ENCODE measurements around the gene EXOC6B.

EXOC6B gene

GRCh38 chr2:72413716-72414115 lies 412.1 kb downstream of the EXOC6B start:
- no peak overlapping the region for H3K27ac Mint-ChIP-seq
- no peak overlapping the region for H3K4me3 Mint-ChIP-seq
- H3K9me3 Mint-ChIP-seq: peaks cover 20% of the 10 kb centered on the region
- no peaks in the 10 kb centered on the region for H3K27me3 Mint-ChIP-seq
- H3K4me1 Mint-ChIP-seq: no peaks in the 10 kb centered on the region
- ATAC-seq: no peak
- no peaks in the 10 kb centered on the region for H3K36me3 Mint-ChIP-seq (ENCODE audit: low read depth)
- DNase-seq: no peak

DNA sequence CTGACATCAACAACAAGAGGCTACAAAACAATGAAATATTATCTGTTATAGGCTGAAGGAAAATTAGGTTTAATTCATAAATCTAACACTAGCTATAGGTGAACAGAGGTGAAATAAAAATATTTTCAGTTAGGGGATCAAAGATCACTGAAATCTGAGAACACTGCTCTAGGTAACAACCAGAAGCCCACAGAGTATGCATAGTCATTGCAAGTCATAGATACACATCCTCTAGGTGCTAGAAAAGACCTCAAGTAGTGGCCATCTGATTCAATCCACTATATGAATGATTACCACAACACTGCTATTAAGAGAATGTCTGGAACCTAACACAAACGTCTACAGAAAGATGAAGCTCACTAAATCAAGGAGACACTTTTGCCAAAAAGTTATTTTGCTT lies 413.6 kb downstream of the EXOC6B start:
- Mint-ChIP-seq H3K4me1 (no peaks in the 10 kb centered on the region), H3K4me3 (no peak overlapping the region), H3K27me3 (no peaks in the 10 kb centered on the region), H3K27ac (no peak overlapping the region), H3K36me3 (ENCODE audit: low read depth) (peaks cover 1% of the 10 kb centered on the region), H3K9me3 (peaks cover 21% of the 10 kb centered on the region)
- no peak for ATAC-seq
- no peak for DNase-seq

GRCh38 chr2:72399879-72400278 lies 426.0 kb downstream of the EXOC6B start:
- no peak for ATAC-seq
- H3K36me3 Mint-ChIP-seq (ENCODE audit: low read depth): peaks cover 14% of the 10 kb centered on the region
- H3K27ac Mint-ChIP-seq: no peak overlapping the region
- peaks cover 17% of the 10 kb centered on the region for H3K9me3 Mint-ChIP-seq
- DNase-seq: no peak
- no peaks in the 10 kb centered on the region for H3K4me1 Mint-ChIP-seq
- H3K4me3 Mint-ChIP-seq: no peak overlapping the region
- no peaks in the 10 kb centered on the region for H3K27me3 Mint-ChIP-seq

DNA sequence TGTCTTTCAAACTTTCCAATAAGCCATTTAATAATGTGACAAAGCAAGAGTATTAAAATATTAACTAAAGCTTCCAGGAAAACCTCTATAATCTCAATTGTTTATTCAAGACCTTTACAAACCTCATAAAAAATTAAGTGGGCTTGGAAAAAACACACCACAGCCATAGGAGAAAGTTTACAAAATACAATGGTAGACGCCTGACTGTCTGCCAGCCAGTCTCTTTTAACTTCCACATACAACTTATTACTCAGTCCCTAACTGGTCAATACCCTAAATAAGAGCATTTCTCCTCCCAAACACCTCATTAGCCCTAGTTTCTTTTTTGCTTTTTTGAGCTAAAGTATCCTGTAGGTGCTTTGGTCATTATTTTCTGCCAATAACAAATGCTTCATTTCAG lies 430.7 kb downstream of the EXOC6B start:
- ATAC-seq (no peak), DNase-seq (no peak)
- peaks cover 28% of the 10 kb centered on the region for H3K9me3 Mint-ChIP-seq
- H3K36me3 Mint-ChIP-seq (ENCODE audit: low read depth): peaks cover 10% of the 10 kb centered on the region
- H3K27me3 Mint-ChIP-seq: no peaks in the 10 kb centered on the region
- H3K27ac Mint-ChIP-seq: no peak overlapping the region
- H3K4me3 Mint-ChIP-seq: no peak overlapping the region
- no peaks in the 10 kb centered on the region for H3K4me1 Mint-ChIP-seq

DNA sequence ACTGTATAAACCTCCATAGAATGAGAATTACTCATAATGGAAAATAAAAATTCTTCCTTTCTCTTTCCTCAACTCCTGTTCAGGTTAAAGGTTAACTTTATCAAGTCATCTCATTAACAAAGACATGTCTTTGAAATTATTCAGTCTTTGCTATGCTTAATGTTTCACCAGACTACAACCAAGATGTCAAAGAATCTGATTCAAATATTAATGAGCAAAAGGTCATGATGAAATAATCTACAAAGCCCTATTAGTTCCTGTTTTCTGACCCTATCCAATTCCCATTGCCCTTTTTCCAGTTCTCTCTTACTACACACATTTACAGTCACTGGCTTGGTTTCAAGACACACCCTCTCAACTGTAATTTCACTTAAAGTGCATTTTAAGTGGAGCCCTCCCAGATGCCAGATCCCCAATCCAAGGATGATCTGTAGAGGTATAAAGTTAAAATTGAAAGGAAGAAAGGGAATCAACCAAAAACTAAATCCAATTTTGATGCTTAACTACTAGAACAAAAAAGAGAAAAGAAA lies 431.2 kb downstream of the EXOC6B start:
- peaks cover 7% of the 10 kb centered on the region for H3K36me3 Mint-ChIP-seq (ENCODE audit: low read depth)
- no peak overlapping the region for H3K4me3 Mint-ChIP-seq
- ATAC-seq: no peak
- H3K4me1 Mint-ChIP-seq: no peaks in the 10 kb centered on the region
- no peaks in the 10 kb centered on the region for H3K27me3 Mint-ChIP-seq
- H3K9me3 Mint-ChIP-seq: peaks cover 28% of the 10 kb centered on the region
- no peak overlapping the region for H3K27ac Mint-ChIP-seq
- no peak for DNase-seq

DNA sequence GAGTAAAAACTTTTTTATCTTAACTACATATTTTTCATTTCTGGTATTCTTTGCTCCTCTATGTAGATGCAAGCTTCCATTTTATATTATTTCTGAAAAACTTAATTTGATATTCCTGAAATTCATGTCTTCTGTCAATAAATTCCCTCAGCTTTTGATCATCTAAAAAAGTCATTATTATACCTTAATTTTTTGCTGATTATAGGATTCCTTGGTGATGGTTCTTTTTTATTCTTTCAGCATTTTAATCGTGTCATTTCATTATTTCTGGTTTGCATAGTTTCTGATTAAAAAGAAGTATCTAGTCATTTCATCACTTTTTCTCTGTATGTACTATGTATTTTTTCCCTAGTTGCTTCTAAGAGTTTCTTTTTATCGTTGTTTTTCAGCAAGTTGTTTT lies 436.4 kb downstream of the EXOC6B start:
- Mint-ChIP-seq H3K27me3 (no peaks in the 10 kb centered on the region), H3K36me3 (ENCODE audit: low read depth) (peaks cover 7% of the 10 kb centered on the region), H3K4me3 (no peak overlapping the region), H3K9me3 (peaks cover 34% of the 10 kb centered on the region), H3K27ac (no peak overlapping the region), H3K4me1 (no peaks in the 10 kb centered on the region)
- DNase-seq: no peak
- ATAC-seq: no peak

GRCh38 chr2:72388263-72388662 lies 437.6 kb downstream of the EXOC6B start:
- H3K27ac Mint-ChIP-seq: no peak overlapping the region
- H3K27me3 Mint-ChIP-seq: no peaks in the 10 kb centered on the region
- peaks cover 32% of the 10 kb centered on the region for H3K9me3 Mint-ChIP-seq
- no peak for DNase-seq
- no peak for ATAC-seq
- H3K4me1 Mint-ChIP-seq: no peaks in the 10 kb centered on the region
- H3K36me3 Mint-ChIP-seq (ENCODE audit: low read depth): peaks cover 6% of the 10 kb centered on the region
- H3K4me3 Mint-ChIP-seq: no peak overlapping the region

DNA sequence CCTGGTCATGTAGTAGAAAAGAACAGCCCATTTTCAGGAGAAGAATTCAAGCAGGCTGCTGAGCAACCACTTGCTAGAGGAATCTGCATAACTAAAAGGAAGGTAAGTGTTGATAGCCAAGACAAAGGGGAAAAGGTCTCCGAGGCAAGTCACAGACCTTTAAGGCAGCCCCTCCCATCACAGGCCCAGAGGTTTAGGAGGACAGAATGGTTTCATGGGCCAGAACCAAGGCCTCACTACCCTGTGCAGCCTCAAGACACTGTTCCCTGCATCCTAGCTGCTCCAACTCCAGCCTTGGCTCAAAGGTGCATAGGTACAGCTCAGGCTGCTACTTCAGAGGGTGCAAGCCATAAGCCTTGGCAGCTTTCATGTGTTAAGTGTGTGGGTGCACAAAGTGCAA lies 439.5 kb downstream of the EXOC6B start:
- peaks cover 30% of the 10 kb centered on the region for H3K9me3 Mint-ChIP-seq
- ATAC-seq (no peak), DNase-seq (no peak)
- no peak overlapping the region for H3K27ac Mint-ChIP-seq
- no peak overlapping the region for H3K4me3 Mint-ChIP-seq
- no peaks in the 10 kb centered on the region for H3K4me1 Mint-ChIP-seq
- H3K27me3 Mint-ChIP-seq: no peaks in the 10 kb centered on the region
- peaks cover 4% of the 10 kb centered on the region for H3K36me3 Mint-ChIP-seq (ENCODE audit: low read depth)

GRCh38 chr2:72378753-72379348 lies 447.0 kb downstream of the EXOC6B start:
- peaks cover 16% of the 10 kb centered on the region for H3K9me3 Mint-ChIP-seq
- no peaks in the 10 kb centered on the region for H3K27me3 Mint-ChIP-seq
- H3K4me1 Mint-ChIP-seq: no peaks in the 10 kb centered on the region
- DNase-seq (no peak), ATAC-seq (no peak)
- H3K4me3 Mint-ChIP-seq: no peak overlapping the region
- no peak overlapping the region for H3K27ac Mint-ChIP-seq
- H3K36me3 Mint-ChIP-seq (ENCODE audit: low read depth): peaks cover 29% of the 10 kb centered on the region

GRCh38 chr2:72367530-72368225 lies 458.2 kb downstream of the EXOC6B start:
- DNase-seq: no peak
- H3K36me3 Mint-ChIP-seq (ENCODE audit: low read depth): peaks cover 25% of the 10 kb centered on the region
- no peaks in the 10 kb centered on the region for H3K4me1 Mint-ChIP-seq
- no peak overlapping the region for H3K4me3 Mint-ChIP-seq
- H3K9me3 Mint-ChIP-seq: peaks cover 7% of the 10 kb centered on the region
- H3K27me3 Mint-ChIP-seq: no peaks in the 10 kb centered on the region
- no peak overlapping the region for H3K27ac Mint-ChIP-seq
- no peak for ATAC-seq

DNA sequence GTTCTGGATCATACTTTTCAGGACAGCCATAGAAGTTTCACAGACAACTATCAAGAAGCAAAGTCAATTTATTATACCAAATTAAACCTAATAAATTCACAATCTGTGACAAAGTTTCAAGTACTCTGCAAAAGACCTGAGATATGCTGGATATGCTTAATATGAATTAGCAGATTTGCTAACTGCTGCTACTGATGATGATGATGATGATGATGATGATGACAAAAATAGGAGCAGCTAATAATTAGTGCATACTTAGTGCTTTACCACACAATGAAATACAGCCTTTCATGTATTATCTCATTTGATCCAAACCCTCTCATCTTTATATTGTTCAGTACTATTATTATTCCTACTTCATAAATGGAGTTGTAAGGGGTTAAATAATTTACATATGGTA lies 462.4 kb downstream of the EXOC6B start:
- DNase-seq (no peak), ATAC-seq (no peak)
- H3K27me3 Mint-ChIP-seq: no peaks in the 10 kb centered on the region
- no peak overlapping the region for H3K27ac Mint-ChIP-seq
- H3K4me3 Mint-ChIP-seq: no peak overlapping the region
- H3K4me1 Mint-ChIP-seq: no peaks in the 10 kb centered on the region
- no peaks in the 10 kb centered on the region for H3K9me3 Mint-ChIP-seq
- H3K36me3 Mint-ChIP-seq (ENCODE audit: low read depth): peaks cover 10% of the 10 kb centered on the region

DNA sequence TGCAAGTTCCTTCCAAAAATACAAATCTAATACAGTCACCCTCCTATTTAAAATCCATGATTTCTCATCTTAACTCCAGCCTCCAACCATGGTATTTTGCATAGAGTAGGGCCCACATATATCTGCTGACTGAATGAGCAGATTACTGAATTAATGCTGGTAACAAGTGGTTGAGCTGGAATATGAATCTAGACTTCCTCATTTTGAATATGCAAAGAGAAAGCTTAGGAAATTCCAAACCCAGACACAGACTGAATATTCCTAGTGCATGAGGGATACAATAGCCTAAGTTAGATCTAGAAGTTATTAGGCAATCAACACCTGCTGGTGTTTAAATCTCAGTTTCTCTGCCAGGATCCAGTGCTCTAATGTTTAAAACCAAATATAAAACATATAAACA lies 463.1 kb downstream of the EXOC6B start:
- DNase-seq (no peak), ATAC-seq (no peak)
- no peaks in the 10 kb centered on the region for H3K4me1 Mint-ChIP-seq
- peaks cover 7% of the 10 kb centered on the region for H3K36me3 Mint-ChIP-seq (ENCODE audit: low read depth)
- H3K9me3 Mint-ChIP-seq: no peaks in the 10 kb centered on the region
- no peaks in the 10 kb centered on the region for H3K27me3 Mint-ChIP-seq
- H3K27ac Mint-ChIP-seq: no peak overlapping the region
- no peak overlapping the region for H3K4me3 Mint-ChIP-seq

GRCh38 chr2:72361521-72361920 lies 464.3 kb downstream of the EXOC6B start:
- Mint-ChIP-seq H3K27me3 (no peaks in the 10 kb centered on the region), H3K4me3 (no peak overlapping the region), H3K4me1 (no peaks in the 10 kb centered on the region), H3K36me3 (ENCODE audit: low read depth) (peaks cover 5% of the 10 kb centered on the region), H3K9me3 (no peaks in the 10 kb centered on the region), H3K27ac (no peak overlapping the region)
- DNase-seq: no peak
- no peak for ATAC-seq

DNA sequence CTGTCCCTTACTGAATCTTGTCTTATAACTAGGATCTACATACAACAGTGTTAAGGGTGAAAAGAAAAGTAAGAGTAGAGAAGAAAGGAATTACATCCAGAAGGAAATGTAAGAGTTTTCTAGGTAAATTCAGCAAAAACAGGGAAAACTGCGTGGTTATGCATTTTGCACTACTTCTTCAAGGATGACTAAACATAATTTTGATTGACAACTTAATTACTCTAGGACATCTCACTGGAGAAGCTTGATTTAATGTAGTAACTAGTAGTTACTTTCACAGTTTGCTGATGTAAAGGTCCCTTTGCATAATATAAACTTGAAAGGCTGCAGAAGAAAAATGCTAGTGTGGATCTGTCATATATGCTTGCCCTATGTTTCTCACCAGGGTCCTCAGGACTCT lies 464.8 kb downstream of the EXOC6B start:
- H3K4me1 Mint-ChIP-seq: no peaks in the 10 kb centered on the region
- no peak overlapping the region for H3K4me3 Mint-ChIP-seq
- H3K27me3 Mint-ChIP-seq: no peaks in the 10 kb centered on the region
- DNase-seq: no peak
- no peak overlapping the region for H3K27ac Mint-ChIP-seq
- H3K36me3 Mint-ChIP-seq (ENCODE audit: low read depth): peaks cover 5% of the 10 kb centered on the region
- H3K9me3 Mint-ChIP-seq: no peaks in the 10 kb centered on the region
- ATAC-seq: no peak

DNA sequence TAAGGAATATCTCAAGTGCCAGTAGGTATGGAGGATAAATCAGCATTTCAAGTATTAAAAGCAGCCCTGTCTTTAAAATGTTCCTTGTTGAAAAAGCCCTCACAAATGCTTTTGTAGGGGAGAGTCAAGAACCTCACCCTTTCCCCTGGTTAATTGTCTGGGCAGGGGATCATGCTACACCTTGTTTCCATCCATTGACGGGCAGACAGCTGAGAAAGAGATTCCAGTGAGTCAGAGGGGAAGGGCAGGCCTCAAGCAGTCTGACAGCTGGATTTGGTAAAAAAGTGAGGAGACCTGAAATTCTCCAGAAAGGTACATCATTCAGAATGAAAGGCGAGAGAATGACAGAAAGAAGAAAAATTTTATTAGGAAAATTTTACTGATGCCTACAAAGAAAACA lies 475.0 kb downstream of the EXOC6B start:
- no peak for ATAC-seq
- H3K27ac Mint-ChIP-seq: no peak overlapping the region
- DNase-seq: no peak
- no peaks in the 10 kb centered on the region for H3K27me3 Mint-ChIP-seq
- no peaks in the 10 kb centered on the region for H3K4me1 Mint-ChIP-seq
- peaks cover 2% of the 10 kb centered on the region for H3K36me3 Mint-ChIP-seq (ENCODE audit: low read depth)
- H3K4me3 Mint-ChIP-seq: no peak overlapping the region
- peaks cover 4% of the 10 kb centered on the region for H3K9me3 Mint-ChIP-seq

Measured in activated naive CD8-positive, alpha-beta T cell treated with anti-CD3 and anti-CD28 coated beads, Interleukin-2, amount 50 U/mL, for 24 hours (primary cell).